ENCODE measurements around the gene TSEN2.
"Not testable (repeated sequence)": the region's sequence is repeated elsewhere in the genome, so short reads cannot be mapped to it uniquely, and the experiment has no call there.

TSEN2 gene

GRCh38 chr3:12446298-12446697 lies 38.0 kb upstream of the TSEN2 start:
- TF ChIP-seq, protein P1, sequence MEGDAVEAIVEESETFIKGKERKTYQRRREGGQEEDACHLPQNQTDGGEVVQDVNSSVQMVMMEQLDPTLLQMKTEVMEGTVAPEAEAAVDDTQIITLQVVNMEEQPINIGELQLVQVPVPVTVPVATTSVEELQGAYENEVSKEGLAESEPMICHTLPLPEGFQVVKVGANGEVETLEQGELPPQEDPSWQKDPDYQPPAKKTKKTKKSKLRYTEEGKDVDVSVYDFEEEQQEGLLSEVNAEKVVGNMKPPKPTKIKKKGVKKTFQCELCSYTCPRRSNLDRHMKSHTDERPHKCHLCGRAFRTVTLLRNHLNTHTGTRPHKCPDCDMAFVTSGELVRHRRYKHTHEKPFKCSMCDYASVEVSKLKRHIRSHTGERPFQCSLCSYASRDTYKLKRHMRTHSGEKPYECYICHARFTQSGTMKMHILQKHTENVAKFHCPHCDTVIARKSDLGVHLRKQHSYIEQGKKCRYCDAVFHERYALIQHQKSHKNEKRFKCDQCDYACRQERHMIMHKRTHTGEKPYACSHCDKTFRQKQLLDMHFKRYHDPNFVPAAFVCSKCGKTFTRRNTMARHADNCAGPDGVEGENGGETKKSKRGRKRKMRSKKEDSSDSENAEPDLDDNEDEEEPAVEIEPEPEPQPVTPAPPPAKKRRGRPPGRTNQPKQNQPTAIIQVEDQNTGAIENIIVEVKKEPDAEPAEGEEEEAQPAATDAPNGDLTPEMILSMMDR (IDR thresholded peaks at IDR 0.05; ENCODE audit: control extremely low read depth, extremely low read depth, low read depth, missing control alignments) = no peak
- DNase-seq (ENCODE audit: extremely low spot score) = no peak
- ChIA-PET CTCF (no interaction called here), POLR2A (no interaction called here)

DNA sequence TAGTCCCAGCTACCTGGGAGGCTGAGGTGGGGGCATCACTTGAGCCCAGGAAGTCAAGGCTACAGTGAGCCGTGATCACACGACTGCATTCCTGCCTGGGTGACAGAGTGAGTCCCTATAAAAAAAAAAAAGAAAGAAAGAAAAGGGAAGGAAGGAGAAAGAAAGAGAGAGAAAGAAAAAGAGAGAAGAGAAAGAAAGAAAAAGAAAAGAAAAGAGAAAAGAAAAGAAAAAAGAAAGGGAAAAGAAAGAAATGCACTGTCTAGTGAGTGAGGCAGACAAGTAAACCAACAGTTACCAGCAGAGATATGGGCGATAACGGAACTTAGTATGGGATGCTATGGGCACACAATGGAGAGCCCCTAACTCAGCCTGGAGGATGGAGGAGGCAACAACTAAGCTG lies 37.2 kb upstream of the TSEN2 start:
- TF ChIP-seq, protein P1 (IDR thresholded peaks at IDR 0.05; ENCODE audit: control extremely low read depth, extremely low read depth, low read depth, missing control alignments) = no peak
- ChIA-PET CTCF (no interaction called here), POLR2A (no interaction called here)
- no peak for DNase-seq (ENCODE audit: extremely low spot score)

- CTCF ChIA-PET; DNase-seq (ENCODE audit: extremely low spot score); POLR2A ChIA-PET: not testable (repeated sequence)
Measured at GRCh38 chr3:12448404-12449202, 35.7 kb upstream of the TSEN2 start.

DNA sequence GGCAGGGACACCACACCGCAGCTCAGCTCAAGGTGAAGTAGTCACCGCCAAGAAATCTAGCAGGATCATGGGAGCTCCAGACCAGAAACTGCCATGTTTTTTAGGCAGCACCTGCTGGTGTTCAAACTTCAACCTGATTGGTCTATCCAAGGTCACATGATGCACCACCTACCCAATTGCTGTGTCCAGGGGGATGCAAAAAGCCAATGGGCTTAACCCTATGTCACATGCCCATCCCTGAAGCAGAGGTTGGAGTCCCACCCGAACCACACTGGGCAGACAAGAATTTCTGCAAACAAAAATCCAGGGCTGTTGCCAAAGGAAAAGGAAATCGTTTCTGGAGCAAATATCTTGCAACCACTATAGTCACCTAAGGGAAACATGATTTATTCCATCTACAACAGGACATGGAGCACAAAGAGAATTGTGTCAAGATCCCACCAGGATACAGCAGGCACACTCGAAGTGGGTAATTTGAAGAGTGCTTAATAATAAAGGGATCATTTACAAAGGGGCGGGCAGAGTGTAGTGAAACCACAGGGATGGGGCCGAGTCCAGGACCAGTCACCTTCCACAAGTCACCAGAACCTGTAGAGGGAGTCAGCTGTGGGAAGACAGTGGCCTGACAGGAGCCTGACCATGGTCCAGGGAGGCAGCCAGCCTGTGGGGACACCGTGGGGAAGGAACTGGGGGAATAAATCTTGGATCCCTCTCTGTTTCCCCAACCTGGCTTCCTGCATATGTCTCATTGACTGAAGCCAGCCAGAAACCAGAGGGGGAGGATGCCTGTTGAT lies 34.2 kb upstream of the TSEN2 start:
- no peak for DNase-seq (ENCODE audit: extremely low spot score)
- POLR2A ChIA-PET = no interaction called here
- CTCF ChIA-PET = interaction anchor here (0.8 to 2.0 kb wide), 2 partner anchors 11 to 30 kb away, joined by 5 to 7 read pairs; no protein-coding TSS in a partner anchor
- TF ChIP-seq, protein P1 (IDR thresholded peaks at IDR 0.05; ENCODE audit: control extremely low read depth, extremely low read depth, low read depth, missing control alignments) = no peak

- DNase-seq (ENCODE audit: extremely low spot score) = no peak
- CTCF ChIA-PET = interaction anchor here (1.1 to 2.0 kb wide), 2 partner anchors 10 to 29 kb away, joined by 3 to 7 read pairs; no protein-coding TSS in a partner anchor
- POLR2A ChIA-PET = no interaction called here
- TF ChIP-seq, protein P1 (IDR thresholded peaks at IDR 0.05; ENCODE audit: control extremely low read depth, extremely low read depth, low read depth, missing control alignments) = no peak
Measured at GRCh38 chr3:12451481-12451880, 32.8 kb upstream of the TSEN2 start.

DNA sequence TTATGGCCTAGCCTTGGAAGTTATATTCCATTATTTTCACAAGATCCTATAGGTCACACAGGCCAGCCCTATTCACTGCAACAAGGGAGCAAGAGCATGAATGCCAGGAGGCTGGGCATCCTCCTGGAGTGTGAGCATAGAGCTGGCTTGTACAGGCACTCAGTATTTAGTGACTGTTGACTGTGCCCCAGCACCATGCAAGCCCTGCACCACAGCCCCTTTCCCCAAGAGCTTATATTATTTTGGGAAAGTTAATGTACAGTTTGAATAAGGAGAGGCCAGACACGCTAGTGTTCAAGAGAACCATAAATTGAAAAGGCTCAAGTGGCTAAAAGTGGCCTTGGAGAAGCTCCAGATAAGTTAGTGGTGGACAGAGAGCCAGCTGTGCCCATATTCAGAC lies 32.3 kb upstream of the TSEN2 start:
- DNase-seq (ENCODE audit: extremely low spot score) = no peak
- TF ChIP-seq, protein P1 (IDR thresholded peaks at IDR 0.05; ENCODE audit: control extremely low read depth, extremely low read depth, low read depth, missing control alignments) = no peak
- ChIA-PET CTCF (interaction anchor here (1.1 to 2.0 kb wide), 2 partner anchors 9 to 28 kb away, joined by 3 to 7 read pairs; no protein-coding TSS in a partner anchor), POLR2A (no interaction called here)

All from GM10248 (cell line).